ENCODE measurements around the gene KHDC4.

DNA sequence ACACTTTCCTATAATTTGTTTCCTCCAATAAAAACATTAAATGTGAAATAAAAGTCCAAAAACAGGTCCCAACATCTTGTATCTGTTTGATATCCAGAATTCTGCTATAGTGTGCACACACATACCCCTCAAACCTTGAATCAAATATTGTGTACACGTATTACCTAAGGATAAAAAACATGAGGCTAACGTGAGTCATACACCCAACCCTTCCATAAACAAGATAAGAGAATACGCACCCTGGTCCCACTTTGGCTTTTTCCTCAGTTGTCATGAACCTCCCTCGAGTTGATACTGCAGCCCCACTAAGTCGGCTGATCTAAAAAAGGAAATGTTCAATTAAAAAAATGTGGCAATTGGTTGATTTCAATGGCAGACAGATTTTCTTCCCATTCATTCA, 5.2 kb downstream of the KHDC4 start:
- TF ChIP-seq, protein P1, sequence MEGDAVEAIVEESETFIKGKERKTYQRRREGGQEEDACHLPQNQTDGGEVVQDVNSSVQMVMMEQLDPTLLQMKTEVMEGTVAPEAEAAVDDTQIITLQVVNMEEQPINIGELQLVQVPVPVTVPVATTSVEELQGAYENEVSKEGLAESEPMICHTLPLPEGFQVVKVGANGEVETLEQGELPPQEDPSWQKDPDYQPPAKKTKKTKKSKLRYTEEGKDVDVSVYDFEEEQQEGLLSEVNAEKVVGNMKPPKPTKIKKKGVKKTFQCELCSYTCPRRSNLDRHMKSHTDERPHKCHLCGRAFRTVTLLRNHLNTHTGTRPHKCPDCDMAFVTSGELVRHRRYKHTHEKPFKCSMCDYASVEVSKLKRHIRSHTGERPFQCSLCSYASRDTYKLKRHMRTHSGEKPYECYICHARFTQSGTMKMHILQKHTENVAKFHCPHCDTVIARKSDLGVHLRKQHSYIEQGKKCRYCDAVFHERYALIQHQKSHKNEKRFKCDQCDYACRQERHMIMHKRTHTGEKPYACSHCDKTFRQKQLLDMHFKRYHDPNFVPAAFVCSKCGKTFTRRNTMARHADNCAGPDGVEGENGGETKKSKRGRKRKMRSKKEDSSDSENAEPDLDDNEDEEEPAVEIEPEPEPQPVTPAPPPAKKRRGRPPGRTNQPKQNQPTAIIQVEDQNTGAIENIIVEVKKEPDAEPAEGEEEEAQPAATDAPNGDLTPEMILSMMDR (conservative IDR thresholded peaks at IDR 0.05 in 1 of 2, IDR thresholded peaks at IDR 0.05 in 1 of 2; ENCODE audit: low read depth in 1 of 2, low read length in 2 of 2) = no peak
- TF ChIP-seq EZH2 (IDR thresholded peaks at IDR 0.05; ENCODE audit: low read length, missing control alignments) = no peak
